C1 segment of cervical spinal cord (tissue), 14 donors: ENCODE measurements around the gene NANOS2.
"Not testable (repeated sequence)": the region's sequence is repeated elsewhere in the genome, so short reads cannot be mapped to it uniquely, and the experiment has no call there.

Source experiments
- DNase-seq, 14 donors: peaks; one replicate each; lab custom pipeline; 2025; lab: John Stamatoyannopoulos, UW

The NANOS2 gene

GRCh38 chr19:45895983-45896599 lies 18.5 kb downstream of the NANOS2 start:
- DNase-seq, result not testable (repeated sequence)

GRCh38 chr19:45895519-45895972 lies 19.0 kb downstream of the NANOS2 start:
- DNase-seq, result peak in 2 of 14 donors; percentile 14 to 29

- no peak for DNase-seq
Observed at GRCh38 chr19:45890877-45891276, 23.7 kb downstream of the NANOS2 start.

GRCh38 chr19:45889210-45889885 lies 25.2 kb downstream of the NANOS2 start:
- DNase-seq, result no peak

GRCh38 chr19:45887200-45887710 lies 27.3 kb downstream of the NANOS2 start:
- DNase-seq, result no peak

GRCh38 chr19:45886427-45887199 lies 28.0 kb downstream of the NANOS2 start:
- peak; percentile 68 to 93 (median 86) for DNase-seq

GRCh38 chr19:45885556-45886426 lies 28.8 kb downstream of the NANOS2 start, which contains the start of gene IRF2BP1:
TSS of gene IRF2BP1 (minus strand) at chr19:45886141. CDS start at chr19:45885774, 367 bp downstream.
- DNase-seq, result peak; percentile 48 to 93 (median 84)

GRCh38 chr19:45884682-45885555 lies 29.7 kb downstream of the NANOS2 start:
- peak in 2 of 14 donors; percentile 6 to 36 for DNase-seq

GRCh38 chr19:45883881-45884681 lies 30.5 kb downstream of the NANOS2 start:
- no peak for DNase-seq

- no peak for DNase-seq
Observed at GRCh38 chr19:45883586-45883880, 31.0 kb downstream of the NANOS2 start.

GRCh38 chr19:45882652-45883585 lies 31.7 kb downstream of the NANOS2 start:
- peak in 10 of 14 donors; percentile 3 to 51 (median 20) for DNase-seq

GRCh38 chr19:45881909-45882528 lies 32.6 kb downstream of the NANOS2 start:
- DNase-seq, result no peak

- DNase-seq, result no peak
Observed at GRCh38 chr19:45881082-45881908, 33.3 kb downstream of the NANOS2 start.

GRCh38 chr19:45879971-45880370 lies 34.6 kb downstream of the NANOS2 start:
- no peak for DNase-seq

- no peak for DNase-seq
Observed at GRCh38 chr19:45879055-45879454, 35.5 kb downstream of the NANOS2 start.

GRCh38 chr19:45878043-45878794 lies 36.4 kb downstream of the NANOS2 start:
- DNase-seq, result no peak
